ENCODE measurements around the gene NAV2.
"Not testable (repeated sequence)": the region's sequence is repeated elsewhere in the genome, so short reads cannot be mapped to it uniquely, and the experiment has no call there.

The NAV2 gene

DNA sequence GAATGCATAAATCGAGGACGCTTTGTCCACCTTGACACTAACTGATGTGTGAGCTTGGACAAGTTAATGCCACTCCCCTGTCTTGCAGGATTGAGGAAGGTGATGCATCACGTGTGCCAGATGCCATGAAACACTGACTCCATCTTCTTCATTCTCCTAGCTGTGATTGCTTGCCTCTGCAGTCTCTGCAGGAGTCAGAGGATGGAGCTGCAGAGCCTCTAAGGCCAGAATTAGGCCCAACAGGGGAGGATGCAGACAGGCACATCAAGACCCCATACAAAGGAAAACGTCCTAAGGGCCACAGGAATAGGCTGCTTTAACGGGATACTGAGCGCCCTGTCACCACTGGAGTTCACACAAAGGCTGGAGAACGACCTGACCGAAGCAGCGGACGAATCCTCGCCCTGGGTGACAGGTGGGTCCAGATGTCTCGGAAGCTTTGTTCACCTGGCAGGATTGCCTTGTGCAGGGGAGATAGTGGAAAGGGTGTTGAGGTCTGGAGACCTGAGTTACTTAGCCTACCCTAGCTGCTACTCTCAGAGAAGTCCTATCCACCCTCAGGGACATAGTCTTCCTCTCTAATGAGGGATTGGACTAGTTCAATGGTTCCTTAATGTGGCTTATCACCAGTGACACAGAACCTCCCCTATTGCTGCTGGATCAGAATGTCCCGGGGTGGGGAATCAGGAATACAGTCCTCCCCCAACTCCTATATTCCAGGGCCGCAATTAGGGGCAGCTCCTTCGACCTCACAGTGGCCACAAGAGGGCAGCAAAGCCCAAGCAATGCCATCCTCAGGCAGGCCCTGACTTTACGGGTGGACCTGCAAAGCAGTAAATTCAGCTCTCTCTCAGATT is 415.3 kb downstream of the NAV2 start:
- peak; percentile 57 to 69 (median 64) for DNase-seq (ENCODE audit: low read depth in 4 of 4, low spot score in 1 of 4)

DNA sequence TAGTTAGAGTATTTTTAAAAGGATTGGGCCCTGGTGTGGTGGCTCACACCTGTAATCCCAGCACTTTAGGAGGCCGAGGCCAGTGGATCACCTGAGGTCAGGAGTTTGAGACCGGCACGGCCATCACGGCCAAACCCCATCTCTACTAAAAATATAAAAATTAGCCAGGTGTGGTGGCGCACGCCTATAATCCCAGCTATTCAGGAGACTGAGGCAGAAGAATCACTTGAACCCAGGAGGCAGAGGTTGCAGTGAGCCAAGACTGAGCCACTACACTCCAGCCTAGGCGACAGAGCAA is 415.8 kb downstream of the NAV2 start:
- DNase-seq (ENCODE audit: low read depth in 4 of 4, low spot score in 1 of 4), result not testable (repeated sequence)

DNA sequence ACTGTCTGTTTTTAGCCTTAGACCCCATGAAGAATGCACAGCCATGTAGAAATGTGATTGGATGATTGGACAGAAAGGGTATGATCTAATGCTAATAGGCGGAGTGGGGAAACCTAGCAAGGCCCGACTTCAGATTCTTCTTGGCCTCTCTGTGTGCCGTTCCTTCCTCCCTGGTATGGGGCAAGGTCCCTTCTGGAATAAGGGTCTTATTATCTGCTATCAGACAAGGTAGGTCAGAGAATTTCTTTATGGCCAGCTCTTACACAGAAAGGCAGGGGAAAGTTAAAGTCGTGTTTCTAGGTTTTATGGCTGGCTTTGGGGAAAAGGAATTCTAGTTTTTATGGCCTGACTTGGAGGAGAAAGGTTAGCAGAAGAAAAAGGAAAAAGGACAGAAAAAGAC is 417.0 kb downstream of the NAV2 start:
- no peak for DNase-seq (ENCODE audit: low read depth in 4 of 4, low spot score in 1 of 4)

DNA sequence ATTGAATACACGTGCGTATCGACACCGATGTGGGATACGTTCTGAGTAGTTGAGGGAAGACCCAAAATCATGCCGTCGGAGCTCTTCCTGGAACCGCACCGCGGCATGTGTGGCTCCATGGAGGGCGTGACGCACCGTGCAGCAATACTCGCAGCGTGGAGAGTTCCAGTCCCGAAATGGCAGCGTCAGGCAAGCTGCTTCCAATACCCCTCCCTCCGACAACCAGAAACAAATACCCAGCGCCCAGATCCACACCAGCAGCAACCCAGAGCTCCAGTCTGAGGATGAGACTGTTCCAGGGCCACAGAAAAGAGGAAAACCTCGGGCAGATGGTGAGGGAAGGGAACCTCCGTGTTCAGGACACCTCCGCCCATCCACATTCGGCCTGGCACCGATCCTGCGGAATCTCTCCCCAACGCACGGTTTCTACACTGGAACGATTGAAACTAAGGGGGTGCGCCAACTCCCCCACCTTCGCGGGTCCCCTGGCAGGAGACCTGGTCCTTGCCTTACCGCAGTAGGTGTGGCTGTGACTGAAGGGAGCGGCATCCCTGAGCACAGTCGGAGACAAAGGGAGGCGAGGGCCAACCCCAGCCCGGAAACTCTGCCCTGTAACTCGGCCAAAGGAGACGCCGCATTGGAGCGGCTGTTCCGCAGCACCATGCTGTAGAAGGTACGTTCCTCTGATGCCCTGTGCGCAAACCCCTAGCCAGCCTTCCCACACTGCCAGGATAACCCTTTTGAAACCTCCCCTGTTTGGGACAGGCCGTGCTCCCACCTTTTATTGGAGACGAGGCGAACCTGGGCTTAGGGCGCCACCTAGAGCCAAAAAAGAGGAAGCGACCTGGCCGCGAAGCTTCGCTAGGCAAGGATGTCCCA is 419.4 kb downstream of the NAV2 start:
- DNase-seq (ENCODE audit: low read depth in 4 of 4, low spot score in 1 of 4), result peak in 1 of 4 experiments; percentile 26

- no peak for DNase-seq (ENCODE audit: low read depth in 4 of 4, low spot score in 1 of 4)
Observed at GRCh38 chr11:20132667-20133039, 420.0 kb downstream of the NAV2 start.

DNA sequence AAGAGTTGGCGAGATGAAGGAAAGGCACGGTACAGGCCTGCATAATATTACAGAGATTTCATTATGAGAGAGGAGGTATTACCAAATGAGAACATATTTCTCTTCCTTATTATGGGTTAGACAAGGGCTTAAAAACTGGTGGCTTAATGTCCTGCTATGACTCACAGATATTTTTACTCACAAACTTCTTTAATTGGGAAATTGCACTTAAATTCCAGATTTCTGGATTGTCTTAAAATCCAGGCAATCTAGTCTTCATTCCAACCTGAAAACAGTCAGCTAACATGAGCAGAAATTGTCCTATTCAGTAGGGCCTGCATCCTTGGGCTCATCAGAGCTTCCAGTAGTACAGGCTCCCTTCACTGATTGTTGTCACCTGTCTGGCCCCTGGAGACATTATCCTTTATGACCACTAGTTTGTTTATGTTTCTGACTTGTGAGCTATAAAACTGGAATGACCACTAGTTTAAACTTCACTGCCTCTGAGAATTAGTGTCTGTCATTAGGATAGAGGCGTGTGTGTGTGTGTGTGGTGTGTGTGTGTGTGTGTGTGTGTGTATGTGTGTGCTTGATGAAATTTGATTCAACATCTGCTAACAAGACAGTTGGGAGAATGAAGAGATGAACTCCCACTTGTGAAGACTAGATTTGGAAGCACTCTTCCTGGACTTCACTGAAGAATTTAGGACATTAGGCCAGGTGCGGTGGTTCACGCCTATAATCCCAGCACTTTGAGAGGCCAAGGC is 422.5 kb downstream of the NAV2 start:
- DNase-seq (ENCODE audit: low read depth in 4 of 4, low spot score in 1 of 4), result no peak

- no peak for DNase-seq (ENCODE audit: low read depth in 4 of 4, low spot score in 1 of 4)
Observed at GRCh38 chr11:20137637-20138036, 425.0 kb downstream of the NAV2 start.

DNA sequence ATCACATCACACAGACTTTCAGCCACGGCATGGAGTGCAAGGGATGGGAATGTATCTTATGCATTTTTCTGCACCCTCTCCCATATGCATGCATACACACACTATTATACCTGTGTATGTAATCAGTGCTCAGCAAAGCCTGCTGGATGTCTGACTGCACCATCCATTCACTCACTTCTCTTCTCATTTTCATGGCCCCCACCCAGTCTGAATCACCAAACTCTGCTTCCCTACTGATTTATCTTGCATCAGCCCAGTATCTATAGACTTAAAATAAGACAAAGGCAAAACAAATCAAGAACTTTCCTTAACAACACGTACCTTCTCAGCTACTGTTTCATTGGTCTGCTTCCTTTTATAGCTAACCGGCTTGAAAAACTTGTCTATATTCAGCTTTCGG is 426.1 kb downstream of the NAV2 start:
- no peak for DNase-seq (ENCODE audit: low read depth in 4 of 4, low spot score in 1 of 4)

DNA sequence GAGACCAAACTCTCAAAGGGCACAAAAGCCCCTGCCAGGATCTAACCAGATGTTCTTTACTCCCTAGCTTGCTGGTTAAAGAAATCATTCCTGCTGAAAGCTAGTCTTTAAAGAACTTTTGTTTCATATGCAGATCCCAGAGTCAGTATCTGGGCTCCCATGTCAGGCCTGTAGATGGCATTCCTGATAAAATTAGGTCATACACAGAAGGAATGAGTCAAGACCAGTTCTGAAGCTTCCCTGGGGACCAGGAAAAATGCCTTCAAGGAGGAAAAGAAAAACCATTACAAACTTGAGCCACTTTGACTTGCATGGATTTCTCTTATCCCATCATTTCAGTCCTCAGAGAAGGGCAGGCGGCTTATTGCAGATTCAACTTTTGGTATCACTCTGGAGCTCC is 441.7 kb downstream of the NAV2 start:
- no peak for DNase-seq (ENCODE audit: low read depth in 4 of 4, low spot score in 1 of 4)

- DNase-seq (ENCODE audit: low read depth in 4 of 4, low spot score in 1 of 4), result no peak
Observed at GRCh38 chr11:20155683-20156279, 443.1 kb downstream of the NAV2 start.

DNA sequence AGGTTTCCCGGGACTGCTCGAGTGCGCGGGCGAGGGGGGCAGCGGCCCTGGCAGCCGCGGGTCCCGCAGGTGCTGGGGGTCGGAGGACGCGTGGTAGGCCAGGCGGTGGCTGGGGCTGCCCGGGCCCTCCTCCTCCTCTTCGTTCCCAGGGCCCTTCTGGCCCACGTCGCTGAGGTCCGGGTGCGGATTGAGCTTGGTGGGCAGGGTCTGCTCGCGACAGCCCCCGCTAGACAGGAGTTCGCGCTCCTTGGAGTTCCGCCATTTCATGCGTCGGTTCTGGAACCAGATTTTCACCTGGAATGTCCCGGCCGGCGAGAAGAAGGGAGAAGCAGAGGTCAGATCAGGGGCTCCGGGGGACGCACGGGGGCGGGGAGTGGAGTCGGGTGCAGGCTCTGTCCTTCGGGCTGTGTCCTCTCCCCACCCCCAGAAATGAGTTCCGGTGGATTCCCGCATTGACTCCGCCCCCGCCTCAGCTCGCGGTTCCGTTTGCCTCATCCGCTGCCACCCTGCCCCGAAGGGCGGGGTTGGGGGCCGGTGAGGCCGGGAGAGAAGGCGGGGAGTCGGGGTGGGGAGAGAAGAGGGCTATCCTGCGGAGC is 443.7 kb downstream of the NAV2 start:
- DNase-seq (ENCODE audit: low read depth in 4 of 4, low spot score in 1 of 4), result peak in 3 of 4 experiments; percentile 17 to 40 (median 18)

GRCh38 chr11:20156876-20157613 is 444.4 kb downstream of the NAV2 start:
- no peak for DNase-seq (ENCODE audit: low read depth in 4 of 4, low spot score in 1 of 4)

- no peak for DNase-seq (ENCODE audit: low read depth in 4 of 4, low spot score in 1 of 4)
Observed at GRCh38 chr11:20157728-20158127, 445.1 kb downstream of the NAV2 start.

GRCh38 chr11:20158597-20159257 is 446.1 kb downstream of the NAV2 start:
- no peak for DNase-seq (ENCODE audit: low read depth in 4 of 4, low spot score in 1 of 4)

- DNase-seq (ENCODE audit: low read depth in 4 of 4, low spot score in 1 of 4), result no peak
Observed at GRCh38 chr11:20159466-20160381, 447.1 kb downstream of the NAV2 start.

- no peak for DNase-seq (ENCODE audit: low read depth in 4 of 4, low spot score in 1 of 4)
Observed at GRCh38 chr11:20160425-20161229, 448.0 kb downstream of the NAV2 start, which contains the start of gene DBX1. TSS of gene DBX1 (minus strand) at chr11:20160475. CDS start at chr11:20160324, 151 bp downstream.

DNA sequence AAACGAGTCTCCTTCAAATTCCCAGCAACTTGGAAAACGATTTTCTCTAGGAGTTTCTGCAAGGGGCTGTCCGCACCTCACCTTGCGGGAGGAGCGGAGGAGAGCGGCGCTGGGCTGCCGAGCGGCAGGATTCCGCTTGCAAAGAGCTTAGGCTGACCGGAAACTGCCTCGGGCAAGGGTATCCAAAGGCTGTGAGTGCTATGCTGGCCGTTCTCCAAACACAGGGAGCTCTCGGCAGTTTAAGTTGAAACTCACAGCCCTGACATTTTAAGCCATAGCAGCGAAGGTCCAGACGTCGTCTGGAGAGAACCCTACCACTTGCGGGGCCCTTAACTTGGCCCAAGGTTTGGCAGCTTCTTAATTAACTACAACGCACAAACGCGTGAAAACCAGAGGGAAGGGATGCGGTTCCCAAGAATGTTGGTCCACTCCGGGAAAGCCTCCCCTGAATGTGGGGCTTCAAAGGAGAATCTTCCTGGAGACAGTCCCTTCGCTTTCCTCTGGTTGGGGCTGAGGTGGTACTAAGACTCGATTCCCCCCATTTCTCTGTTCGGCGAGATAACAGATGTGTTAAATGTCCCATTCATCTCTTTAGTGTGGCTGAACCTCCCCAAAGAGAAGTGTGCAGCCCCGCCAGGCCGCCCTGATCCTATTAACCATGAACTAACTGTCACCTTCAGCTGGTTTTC is 448.7 kb downstream of the NAV2 start:
- DNase-seq (ENCODE audit: low read depth in 4 of 4, low spot score in 1 of 4), result no peak

Measured in stimulated activated CD4-positive, alpha-beta T cell treated with anti-CD3 and anti-CD28 coated beads, Interleukin-1b, Interleukin-23, amount 100 ng/mL, for 24 hours (primary cell).